HEK293T (cell line): ENCODE data around the gene SUPT4H1.

Experiments used
- CTCF ChIA-PET: fragments of 350-600 bp; formaldehyde crosslinking; extraction: SDS; loops from one replicate; lab custom pipeline; 2021; ENCODE audit warnings: antibody characterized with exemption, inconsistent platforms; lab: Yijun Ruan, JAX
- POLR2A ChIA-PET: fragments of 350-600 bp; formaldehyde crosslinking; extraction: SDS; loops from one replicate; lab custom pipeline; 2020; ENCODE audit warnings: antibody characterized with exemption, inconsistent platforms; lab: Yijun Ruan, JAX
- DNase-seq: peaks from one replicate; pipeline ENCODE4 v3.0.0; 2012; ENCODE audit warnings: mixed read lengths; ENCODE audit errors: extremely low spot score
- ARNT ChIP-seq: fragments of 450-650 bp; IDR thresholded peaks from 2 replicates; pipeline ENCODE4 v1.6.1; 2017; ENCODE audit warnings: mild to moderate bottlenecking
- BHLHE40 ChIP-seq: fragments of 450-650 bp; IDR thresholded peaks from 2 replicates; pipeline ENCODE4 v1.6.1; 2016; ENCODE audit warnings: mild to moderate bottlenecking, moderate library complexity, borderline replicate concordance
- CTBP1 ChIP-seq: fragments of 450-650 bp; IDR thresholded peaks from 2 replicates; pipeline ENCODE4 v1.6.1; 2016; ENCODE audit warnings: borderline replicate concordance
- ELF4 ChIP-seq: fragments of 450-650 bp; IDR thresholded peaks from 2 replicates; pipeline ENCODE4 v1.6.1; 2017; ENCODE audit warnings: antibody characterized with exemption
- FOXA1 ChIP-seq: fragments of 450-650 bp; IDR thresholded peaks from 2 replicates; pipeline ENCODE4 v1.6.1; 2016; ENCODE audit warnings: mild to moderate bottlenecking
- FOXK2 ChIP-seq: fragments of 450-650 bp; IDR thresholded peaks from 2 replicates; pipeline ENCODE4 v1.6.1; 2016; ENCODE audit warnings: mild to moderate bottlenecking
- FOXM1 ChIP-seq: fragments of 450-650 bp; IDR thresholded peaks from 2 replicates; pipeline ENCODE4 v1.6.1; 2017; ENCODE audit warnings: mild to moderate bottlenecking, borderline replicate concordance
- HDGF ChIP-seq: fragments of 450-650 bp; IDR thresholded peaks from 2 replicates; pipeline ENCODE4 v1.6.1; 2017; ENCODE audit warnings: antibody characterized with exemption, borderline replicate concordance
- L3MBTL2 ChIP-seq: fragments of 450-650 bp; conservative IDR thresholded peaks from 2 replicates; pipeline ENCODE4 v1.6.1; 2016; ENCODE audit warnings: mild to moderate bottlenecking
- LEF1 ChIP-seq: fragments of 450-650 bp; IDR thresholded peaks from 2 replicates; pipeline ENCODE4 v1.6.1; 2017; ENCODE audit warnings: mild to moderate bottlenecking, borderline replicate concordance
- NFRKB ChIP-seq: fragments of 450-650 bp; IDR thresholded peaks from 2 replicates; pipeline ENCODE4 v1.6.1; 2016; ENCODE audit warnings: mild to moderate bottlenecking, moderate library complexity
- SP1 ChIP-seq: fragments of 450-650 bp; IDR thresholded peaks from 2 replicates; pipeline ENCODE4 v1.6.1; 2017
- SUZ12 ChIP-seq: fragments of 450-650 bp; IDR thresholded peaks from 2 replicates; pipeline ENCODE4 v1.6.1; 2016; ENCODE audit warnings: mild to moderate bottlenecking
- ZNF384 ChIP-seq: fragments of 450-650 bp; IDR thresholded peaks from 2 replicates; pipeline ENCODE4 v1.6.1; 2016
- TF ChIP-seq, protein P1 (sequence below): fragments of 450-650 bp; IDR thresholded peaks from 2 replicates; pipeline ENCODE4 v1.6.1; 2016

SUPT4H1 gene

GRCh38 chr17:58317421-58318064 lies 34.5 kb downstream of the SUPT4H1 start:
- ChIA-PET CTCF (interaction anchor here (0.7 to 1.7 kb wide), 29 partner anchors 8 to 188 kb away, joined by 3 to 17 read pairs (median 4); partner anchors contain the start of genes RNF43 and SUPT4H1), POLR2A (interaction anchor here (1.0 to 1.8 kb wide), 5 partner anchors 27 to 201 kb away, joined by 3 to 27 read pairs (median 6); partner anchors contain the start of genes RNF43 and SUPT4H1)
- TF ChIP-seq, protein P1, sequence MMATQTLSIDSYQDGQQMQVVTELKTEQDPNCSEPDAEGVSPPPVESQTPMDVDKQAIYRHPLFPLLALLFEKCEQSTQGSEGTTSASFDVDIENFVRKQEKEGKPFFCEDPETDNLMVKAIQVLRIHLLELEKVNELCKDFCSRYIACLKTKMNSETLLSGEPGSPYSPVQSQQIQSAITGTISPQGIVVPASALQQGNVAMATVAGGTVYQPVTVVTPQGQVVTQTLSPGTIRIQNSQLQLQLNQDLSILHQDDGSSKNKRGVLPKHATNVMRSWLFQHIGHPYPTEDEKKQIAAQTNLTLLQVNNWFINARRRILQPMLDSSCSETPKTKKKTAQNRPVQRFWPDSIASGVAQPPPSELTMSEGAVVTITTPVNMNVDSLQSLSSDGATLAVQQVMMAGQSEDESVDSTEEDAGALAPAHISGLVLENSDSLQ = no peak
- DNase-seq = peak; percentile 81

- ChIA-PET CTCF (interaction anchor here (1.1 to 1.7 kb wide), 9 partner anchors 10 to 121 kb away, joined by 3 to 17 read pairs (median 8); partner anchors contain the start of gene RNF43), POLR2A (interaction anchor here (1.2 to 1.8 kb wide), 3 partner anchors 28 to 99 kb away, joined by 3 to 27 read pairs (median 6); partner anchors contain the start of gene SUPT4H1)
- TF ChIP-seq FOXM1 = no peak
- TF ChIP-seq BHLHE40 = no peak
- TF ChIP-seq ARNT = no peak
Observed at GRCh38 chr17:58316260-58316960, 35.6 kb downstream of the SUPT4H1 start.

GRCh38 chr17:58315750-58316149 lies 36.3 kb downstream of the SUPT4H1 start:
- no peak for DNase-seq
- ChIA-PET POLR2A (interaction anchor here (1.2 kb wide), 1 partner anchor 100 kb away, joined by 3 read pairs; no protein-coding TSS in a partner anchor), CTCF (interaction anchor here (1.7 kb wide), 1 partner anchor 102 kb away, joined by 5 read pairs; the partner anchor contains the start of gene RNF43)
- TF ChIP-seq ELF4 (no peak), FOXA1 (no peak), L3MBTL2 (no peak), HDGF (no peak), CTBP1 (no peak), NFRKB (no peak)
- TF ChIP-seq, protein P1 = no peak

More at GRCh38 chr17:58316260-58316960, 35.6 kb downstream of the SUPT4H1 start:
- no peak for DNase-seq

DNA sequence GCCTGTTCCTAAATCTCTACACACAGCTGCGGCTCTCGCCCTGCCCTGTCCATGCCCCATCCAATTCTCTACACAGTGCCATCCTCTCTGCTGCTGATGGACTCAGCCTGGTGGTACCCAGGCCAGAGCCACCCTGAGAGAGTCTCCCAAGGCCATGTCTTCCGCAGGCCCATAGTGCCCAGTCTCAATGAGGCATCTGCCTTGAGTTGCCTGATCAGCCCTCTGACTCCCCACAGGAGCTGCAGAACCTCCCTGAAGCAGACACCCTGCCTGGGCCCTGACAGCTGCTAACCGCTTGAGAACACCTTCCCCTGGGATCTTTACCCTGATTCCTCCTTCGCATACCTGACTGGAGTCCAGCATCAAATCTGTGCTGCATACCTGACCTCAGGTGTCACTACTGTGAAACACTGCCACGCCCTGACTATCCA lies 36.7 kb downstream of the SUPT4H1 start:
- ChIA-PET CTCF (interaction anchor here (0.9 to 1.7 kb wide), 2 partner anchors 11 to 102 kb away, joined by 3 to 5 read pairs; partner anchors contain the start of gene RNF43), POLR2A (interaction anchor here (1.2 to 1.3 kb wide), 2 partner anchors 100 to 102 kb away, joined by 3 to 5 read pairs; partner anchors contain the start of gene RNF43)
- DNase-seq = no peak
- TF ChIP-seq SP1 (no peak), ZNF384 (no peak), HDGF (no peak), FOXA1 (no peak), LEF1 (no peak), FOXM1 (no peak), NFRKB (no peak), ELF4 (no peak), SUZ12 (no peak), FOXK2 (no peak)

DNA sequence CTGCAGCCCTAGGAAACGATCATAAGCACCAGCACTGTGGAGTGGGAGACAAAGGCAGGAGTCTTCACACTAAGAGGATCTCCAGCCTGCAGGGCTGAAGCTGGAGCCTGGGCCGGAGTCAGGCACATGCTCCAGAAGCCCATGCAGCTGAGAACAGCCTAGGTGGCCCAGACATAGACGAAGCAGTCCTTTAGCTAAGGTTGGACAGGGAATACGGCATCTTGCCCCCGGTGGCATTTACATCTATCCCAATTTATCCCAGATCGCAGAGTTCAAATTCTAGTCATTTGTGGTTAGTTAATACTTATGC lies 37.3 kb downstream of the SUPT4H1 start:
- DNase-seq = no peak
- ChIA-PET CTCF (interaction anchor here (0.9 to 1.7 kb wide), 2 partner anchors 10 to 103 kb away, joined by 3 to 5 read pairs; partner anchors contain the start of gene RNF43), POLR2A (interaction anchor here (1.0 to 1.3 kb wide), 3 partner anchors 10 to 103 kb away, joined by 3 to 6 read pairs (median 5); partner anchors contain the start of genes RNF43 and SUPT4H1)
- TF ChIP-seq ELF4 (no peak), FOXK2 (no peak)

DNA sequence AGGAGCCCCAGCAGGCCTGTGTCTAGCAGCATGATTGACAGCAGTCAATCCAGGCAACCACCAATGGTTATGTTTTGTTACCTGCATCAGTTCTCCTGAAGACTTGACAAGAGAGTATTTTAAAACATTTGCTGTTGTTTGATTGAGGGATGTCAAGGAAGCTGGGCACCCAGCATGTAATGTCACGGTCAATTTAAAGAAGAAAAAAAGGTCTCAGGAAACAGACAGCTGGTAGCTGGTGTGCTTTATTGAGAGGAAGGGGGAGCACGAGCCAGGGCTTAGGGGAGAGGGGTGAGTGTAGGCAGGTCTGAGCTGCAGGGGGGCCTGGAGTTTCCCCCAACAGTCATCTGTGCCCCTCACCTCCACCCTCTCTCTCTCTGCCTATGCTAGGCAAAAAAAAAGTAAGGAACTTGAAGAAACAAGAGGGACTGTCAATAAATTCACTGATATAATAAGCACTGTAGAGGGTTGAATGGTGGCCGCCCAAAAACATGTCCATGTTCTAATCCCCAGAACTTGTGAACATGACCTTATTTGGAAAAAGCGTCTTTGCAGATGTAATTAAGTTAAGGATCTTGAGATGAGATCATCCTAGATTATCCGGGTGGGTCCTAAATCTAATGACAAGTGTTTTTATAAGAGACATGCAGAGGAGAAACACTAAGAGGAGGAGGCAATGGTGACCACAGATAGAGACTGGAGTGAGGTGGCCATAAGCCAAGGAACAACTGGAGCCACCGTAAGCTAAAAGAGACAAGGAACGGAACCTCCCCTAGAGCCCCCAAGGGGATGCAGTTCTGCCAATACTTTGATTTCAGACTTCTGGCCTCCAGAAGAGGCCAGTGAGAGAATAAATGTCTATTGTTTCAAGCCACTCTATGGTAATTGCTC lies 37.9 kb downstream of the SUPT4H1 start:
- no peak for DNase-seq
- ChIA-PET POLR2A (interaction anchor here (1.0 to 1.3 kb wide), 3 partner anchors 9 to 104 kb away, joined by 3 to 6 read pairs (median 5); partner anchors contain the start of genes RNF43 and SUPT4H1), CTCF (interaction anchor here (0.6 to 1.7 kb wide), 4 partner anchors 10 to 103 kb away, joined by 3 to 5 read pairs (median 3); partner anchors contain the start of gene RNF43)
- TF ChIP-seq, protein P1 = peak; percentile 76
- TF ChIP-seq CTBP1 = peak; percentile 10; the same call in 1 of the 2 replicates
- TF ChIP-seq FOXM1 = no peak
- no peak for TF ChIP-seq BHLHE40
- no peak for TF ChIP-seq NFRKB
